ENCODE data around the gene FIBIN.
"Not testable (repeated sequence)": the region's sequence is repeated elsewhere in the genome, so short reads cannot be mapped to it uniquely, and the experiment has no call there.

FIBIN gene

DNA sequence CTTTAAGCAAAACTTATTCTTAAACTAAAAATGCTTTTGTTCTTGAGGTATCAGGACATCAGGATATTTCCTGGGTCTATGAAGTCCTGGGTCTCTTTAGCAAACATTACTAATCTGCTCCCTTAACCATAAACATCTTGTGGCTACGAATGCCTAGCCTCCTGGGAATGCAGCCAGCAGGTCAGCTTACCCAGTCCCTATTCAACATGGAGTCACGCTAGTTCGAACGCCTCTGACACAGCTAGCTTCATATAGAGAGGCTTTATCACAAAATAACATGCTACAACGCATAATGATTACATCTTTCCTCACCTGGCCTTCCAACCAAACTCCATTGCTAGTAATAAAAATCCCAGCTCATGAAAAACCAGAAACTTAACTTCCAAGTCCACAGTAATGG lies 17.5 kb upstream of the FIBIN start:
- in situ Hi-C loops (cut with MboI; ENCODE audit: low sequenced_read_pairs), result no loop called here

- in situ Hi-C loops (cut with MboI; ENCODE audit: low sequenced_read_pairs), result not testable (repeated sequence)
Measured at GRCh38 chr11:26977209-26977608, 16.7 kb upstream of the FIBIN start.

DNA sequence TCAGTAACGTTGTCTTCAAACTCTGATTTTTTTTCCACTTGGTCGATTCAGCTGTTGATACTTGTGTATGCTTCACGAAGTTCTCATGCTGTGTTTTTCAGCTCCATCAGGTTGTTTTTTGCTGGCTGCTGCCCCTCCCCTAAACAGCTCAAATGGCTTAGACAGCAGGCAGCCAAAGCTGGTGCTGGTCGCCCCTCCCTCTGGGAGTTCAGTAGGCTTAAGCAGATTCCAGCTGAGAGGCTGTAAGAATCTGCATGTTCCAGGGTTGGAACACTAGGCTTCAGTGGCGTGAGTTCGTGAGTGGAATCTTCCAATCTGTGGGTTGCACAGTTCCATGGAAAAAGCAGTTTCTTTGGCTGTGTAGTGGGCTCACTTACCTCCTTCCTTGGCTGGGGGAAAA lies 10.3 kb upstream of the FIBIN start:
- in situ Hi-C loops (cut with MboI; ENCODE audit: low sequenced_read_pairs), result no loop called here

DNA sequence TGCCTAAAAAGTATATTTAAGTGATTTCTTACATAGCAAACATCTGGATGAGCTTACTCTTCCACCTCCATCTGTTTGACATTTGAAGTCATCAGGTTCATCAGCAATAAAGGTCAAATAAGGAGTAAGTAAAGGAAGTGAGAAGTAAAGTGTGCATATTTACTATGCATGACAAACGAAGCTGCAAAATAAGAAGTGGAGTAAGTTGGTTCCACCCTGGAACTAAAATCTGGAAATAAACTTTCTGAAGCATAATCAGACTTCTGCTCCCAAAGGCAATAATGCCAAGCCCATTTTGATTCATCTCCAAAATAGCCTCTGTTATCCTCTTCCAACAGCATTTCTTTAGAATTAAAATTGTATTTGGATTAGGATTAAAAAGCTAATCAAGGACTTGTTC lies 8.4 kb upstream of the FIBIN start:
- in situ Hi-C loops (cut with MboI; ENCODE audit: low sequenced_read_pairs), result no loop called here

GRCh38 chr11:26985943-26986342 lies 8.0 kb upstream of the FIBIN start:
- in situ Hi-C loops (cut with MboI; ENCODE audit: low sequenced_read_pairs), result no loop called here

GRCh38 chr11:26987272-26987671 lies 6.6 kb upstream of the FIBIN start:
- in situ Hi-C loops (cut with MboI; ENCODE audit: low sequenced_read_pairs), result no loop called here

DNA sequence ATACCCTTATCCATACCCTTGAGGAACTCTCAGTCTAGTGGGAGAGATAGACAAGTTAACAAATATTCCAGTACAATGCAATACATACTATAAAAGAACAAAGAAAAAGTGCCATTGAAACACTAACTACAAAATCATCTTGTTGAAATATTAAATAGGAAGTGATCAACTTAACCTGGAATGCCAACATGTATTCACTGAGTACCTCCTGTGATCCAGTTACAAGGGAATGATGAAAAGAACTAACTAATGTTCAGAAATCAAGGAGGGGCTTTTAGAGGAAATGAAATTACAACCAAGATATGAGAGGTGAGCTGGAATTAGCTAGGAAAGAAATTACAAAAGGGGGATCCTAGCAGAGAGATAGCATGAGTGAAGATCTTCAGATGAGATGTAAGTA lies 6.2 kb upstream of the FIBIN start:
- in situ Hi-C loops (cut with MboI; ENCODE audit: low sequenced_read_pairs), result no loop called here

DNA sequence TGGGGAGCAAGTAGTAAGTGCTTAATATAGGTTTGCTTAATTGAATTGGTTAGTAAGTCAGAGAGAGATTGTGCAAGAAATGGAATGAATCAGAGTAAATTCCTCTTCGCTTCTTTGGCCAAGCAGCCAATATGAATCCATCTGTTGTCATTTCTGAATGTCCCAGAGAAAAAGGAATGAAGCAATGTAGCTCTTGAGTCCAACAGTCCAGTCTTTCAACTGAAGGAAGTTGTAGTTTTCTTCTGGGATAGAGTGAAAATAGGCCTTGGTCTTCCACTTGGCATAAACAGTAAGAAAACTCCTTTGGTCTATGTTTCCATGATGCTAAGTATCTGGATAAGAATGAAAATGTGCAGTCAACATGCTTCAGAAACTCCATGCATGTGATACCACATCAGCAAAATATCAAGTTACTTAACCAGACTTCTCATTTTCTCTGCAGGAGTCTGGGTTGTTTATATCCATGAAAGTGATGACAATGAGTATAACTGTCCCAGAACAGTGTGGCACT lies 1.8 kb upstream of the FIBIN start:
- in situ Hi-C loops (cut with MboI; ENCODE audit: low sequenced_read_pairs), result no loop called here

- in situ Hi-C loops (cut with MboI; ENCODE audit: low sequenced_read_pairs), result no loop called here
Measured at GRCh38 chr11:26994631-26995095, 751 bp downstream of the FIBIN start.

- in situ Hi-C loops (cut with MboI; ENCODE audit: low sequenced_read_pairs), result no loop called here
Measured at GRCh38 chr11:26995701-26996460, 2.0 kb downstream of the FIBIN start.

- in situ Hi-C loops (cut with MboI; ENCODE audit: low sequenced_read_pairs), result no loop called here
Measured at GRCh38 chr11:26997378-26997777, 3.5 kb downstream of the FIBIN start.

DNA sequence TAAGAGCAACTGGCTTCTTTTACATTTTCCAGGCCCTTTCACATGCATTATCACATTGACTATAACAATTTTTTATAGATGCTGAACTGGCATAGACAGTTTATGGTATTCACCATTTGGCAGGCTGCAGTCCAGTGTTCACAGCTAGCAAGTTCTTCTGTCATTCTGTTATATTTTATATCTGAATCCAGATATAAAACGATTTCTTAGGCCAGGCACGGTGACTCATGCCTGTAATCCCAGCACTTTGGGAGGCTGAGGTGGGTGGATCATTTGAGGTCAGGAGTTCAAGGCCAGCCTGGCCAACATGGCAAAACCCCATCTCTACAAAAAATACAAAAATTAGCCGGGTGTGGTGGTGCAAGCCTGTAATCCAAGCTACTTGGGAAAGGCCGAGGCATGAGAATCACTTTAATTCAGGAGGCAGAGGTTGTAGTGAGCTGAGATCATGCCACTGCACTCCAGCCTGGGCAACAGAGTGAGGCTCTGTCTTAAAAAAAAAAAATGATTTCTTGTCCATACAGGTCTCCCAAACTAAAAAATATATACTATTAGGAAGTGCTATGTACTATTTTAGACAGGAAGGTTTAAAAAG lies 7.3 kb downstream of the FIBIN start:
- in situ Hi-C loops (cut with MboI; ENCODE audit: low sequenced_read_pairs), result not testable (repeated sequence)

DNA sequence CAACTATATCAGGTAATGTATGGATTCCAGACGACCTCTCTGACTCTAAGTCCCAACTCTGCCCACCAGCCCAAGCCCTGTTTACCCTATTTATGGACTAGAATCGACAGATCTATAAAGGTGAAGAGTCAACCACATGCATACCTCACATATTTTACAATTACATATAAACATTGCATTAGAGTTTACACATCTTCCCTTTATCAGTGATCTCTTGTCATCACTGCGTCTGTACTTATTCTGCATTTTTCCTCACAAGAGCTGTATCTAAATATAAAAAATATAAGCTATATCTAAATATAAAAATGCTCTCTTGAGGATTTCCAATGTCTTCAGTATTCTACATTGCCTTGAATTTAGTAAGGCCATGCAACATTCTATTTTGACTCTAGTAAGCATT lies 8.5 kb downstream of the FIBIN start:
- in situ Hi-C loops (cut with MboI; ENCODE audit: low sequenced_read_pairs), result no loop called here

GRCh38 chr11:27002838-27003237 lies 8.9 kb downstream of the FIBIN start:
- in situ Hi-C loops (cut with MboI; ENCODE audit: low sequenced_read_pairs), result no loop called here

GRCh38 chr11:27004103-27004502 lies 10.2 kb downstream of the FIBIN start:
- in situ Hi-C loops (cut with MboI; ENCODE audit: low sequenced_read_pairs), result no loop called here

DNA sequence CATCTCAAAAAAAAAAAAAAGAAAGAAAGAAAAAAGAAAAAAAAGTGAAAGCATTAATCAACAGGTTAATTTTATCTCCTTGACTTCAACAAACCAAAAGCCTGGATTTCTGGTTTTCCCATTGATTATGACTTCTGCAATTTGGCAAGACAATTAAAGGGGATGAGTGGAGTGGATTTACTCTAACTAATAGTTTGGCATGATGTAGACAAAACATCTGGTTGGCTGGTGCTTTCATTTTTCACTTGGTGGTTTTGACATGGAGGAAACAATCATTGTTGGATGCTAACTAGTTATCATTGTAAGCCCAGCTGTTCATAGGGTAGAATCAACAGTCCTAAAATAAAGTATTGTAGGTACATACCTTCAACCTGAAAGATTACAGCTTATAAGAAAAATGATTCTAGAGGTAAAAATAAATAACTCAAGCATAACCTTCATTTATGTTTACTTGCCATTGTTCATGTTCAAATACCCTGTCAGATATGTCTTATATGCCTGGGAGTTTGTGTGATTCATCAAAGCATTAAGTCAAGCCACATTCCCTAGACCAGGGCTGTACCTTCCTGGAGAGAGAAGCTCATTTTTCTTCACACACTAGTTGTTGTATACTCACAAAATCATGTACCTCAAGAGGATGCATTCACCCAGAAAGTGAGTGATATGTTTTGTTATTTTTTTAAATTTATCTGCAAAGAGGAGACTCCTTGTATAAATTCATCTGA lies 15.1 kb downstream of the FIBIN start:
- in situ Hi-C loops (cut with MboI; ENCODE audit: low sequenced_read_pairs), result no loop called here

GRCh38 chr11:27011560-27012233 lies 17.8 kb downstream of the FIBIN start:
- in situ Hi-C loops (cut with MboI; ENCODE audit: low sequenced_read_pairs), result no loop called here

- in situ Hi-C loops (cut with MboI; ENCODE audit: low sequenced_read_pairs), result no loop called here
Measured at GRCh38 chr11:27012234-27012921, 18.5 kb downstream of the FIBIN start.

- in situ Hi-C loops (cut with MboI; ENCODE audit: low sequenced_read_pairs), result no loop called here
Measured at GRCh38 chr11:27013781-27014361, 20.0 kb downstream of the FIBIN start.

DNA sequence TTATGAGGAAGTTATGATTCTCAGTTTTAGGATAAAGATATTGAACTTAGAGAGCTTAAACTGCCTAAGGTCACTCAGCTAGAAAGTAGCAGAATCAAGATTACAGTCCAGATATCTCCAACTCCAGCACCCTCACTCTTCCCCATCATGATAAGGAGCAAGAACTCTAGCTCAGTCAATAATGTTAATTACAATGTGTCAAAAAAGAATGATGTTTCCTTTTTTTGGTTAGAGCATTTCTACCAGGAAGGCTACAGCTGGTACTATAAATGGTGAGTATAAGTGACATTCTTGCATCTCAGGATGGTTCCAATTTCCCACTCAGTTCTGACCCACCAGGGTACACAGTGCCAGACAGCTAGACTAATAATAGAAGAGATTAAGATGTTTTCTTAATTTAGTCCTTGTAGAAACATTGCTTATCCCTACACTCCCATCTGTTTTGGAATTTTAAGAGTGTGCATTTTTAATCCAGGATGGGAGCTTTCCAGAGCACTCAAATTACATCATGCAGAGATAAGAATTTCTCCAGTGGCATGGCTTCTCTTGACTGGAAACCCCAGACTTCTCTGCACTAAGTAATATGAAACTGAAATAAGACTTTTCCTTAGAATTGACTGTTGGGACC lies 25.1 kb downstream of the FIBIN start:
- in situ Hi-C loops (cut with MboI; ENCODE audit: low sequenced_read_pairs), result no loop called here

Measured in HL-60/S4 treated with retinoic acid at 250 ng/mL for 4 days and 3 days (cell line).